Retinal pigment epithelial cell (primary cell): ENCODE data around the gene DMAC2L.
"Not testable (repeated sequence)": the region's sequence is repeated elsewhere in the genome, so short reads cannot be mapped to it uniquely, and the experiment has no call there.

Source experiments
- DNase-seq: peaks from one replicate; pipeline ENCODE4 v3.0.0-alpha.2; 2010; ENCODE audit warnings: low read depth
- H3K4me3 ChIP-seq: 2 replicates; pipeline ENCODE4 v1.5.1; 2011; ENCODE audit warnings: mild to moderate bottlenecking, low read length, control low read depth, moderate library complexity
- TF ChIP-seq, protein P1 (sequence below): conservative IDR thresholded peaks from 2 replicates; pipeline ENCODE4 v1.5.1; 2011; ENCODE audit warnings: low read depth, low read length, control low read depth, inconsistent platforms

The DMAC2L gene

DNA sequence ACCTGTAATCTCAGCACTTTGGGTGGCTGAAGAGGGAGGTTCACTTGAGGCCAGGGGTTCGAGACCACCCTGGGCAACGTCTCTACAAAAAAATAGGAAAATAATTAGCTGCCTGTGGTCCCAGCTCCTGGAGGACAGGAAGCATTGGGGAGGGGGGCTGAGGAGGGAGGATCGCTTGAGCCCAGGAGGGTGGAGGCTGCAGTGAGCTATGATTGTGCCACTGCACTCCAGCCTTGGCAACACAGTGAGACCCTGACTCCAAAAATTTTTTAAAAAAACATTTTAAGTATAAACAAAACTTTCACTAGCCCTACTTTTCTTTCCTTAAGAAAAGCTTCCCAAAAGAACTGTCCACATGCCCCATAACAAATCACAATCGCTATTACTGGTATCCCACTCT, 1.7 kb upstream of the DMAC2L start:
- TF ChIP-seq, protein P1, sequence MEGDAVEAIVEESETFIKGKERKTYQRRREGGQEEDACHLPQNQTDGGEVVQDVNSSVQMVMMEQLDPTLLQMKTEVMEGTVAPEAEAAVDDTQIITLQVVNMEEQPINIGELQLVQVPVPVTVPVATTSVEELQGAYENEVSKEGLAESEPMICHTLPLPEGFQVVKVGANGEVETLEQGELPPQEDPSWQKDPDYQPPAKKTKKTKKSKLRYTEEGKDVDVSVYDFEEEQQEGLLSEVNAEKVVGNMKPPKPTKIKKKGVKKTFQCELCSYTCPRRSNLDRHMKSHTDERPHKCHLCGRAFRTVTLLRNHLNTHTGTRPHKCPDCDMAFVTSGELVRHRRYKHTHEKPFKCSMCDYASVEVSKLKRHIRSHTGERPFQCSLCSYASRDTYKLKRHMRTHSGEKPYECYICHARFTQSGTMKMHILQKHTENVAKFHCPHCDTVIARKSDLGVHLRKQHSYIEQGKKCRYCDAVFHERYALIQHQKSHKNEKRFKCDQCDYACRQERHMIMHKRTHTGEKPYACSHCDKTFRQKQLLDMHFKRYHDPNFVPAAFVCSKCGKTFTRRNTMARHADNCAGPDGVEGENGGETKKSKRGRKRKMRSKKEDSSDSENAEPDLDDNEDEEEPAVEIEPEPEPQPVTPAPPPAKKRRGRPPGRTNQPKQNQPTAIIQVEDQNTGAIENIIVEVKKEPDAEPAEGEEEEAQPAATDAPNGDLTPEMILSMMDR = no peak

DNA sequence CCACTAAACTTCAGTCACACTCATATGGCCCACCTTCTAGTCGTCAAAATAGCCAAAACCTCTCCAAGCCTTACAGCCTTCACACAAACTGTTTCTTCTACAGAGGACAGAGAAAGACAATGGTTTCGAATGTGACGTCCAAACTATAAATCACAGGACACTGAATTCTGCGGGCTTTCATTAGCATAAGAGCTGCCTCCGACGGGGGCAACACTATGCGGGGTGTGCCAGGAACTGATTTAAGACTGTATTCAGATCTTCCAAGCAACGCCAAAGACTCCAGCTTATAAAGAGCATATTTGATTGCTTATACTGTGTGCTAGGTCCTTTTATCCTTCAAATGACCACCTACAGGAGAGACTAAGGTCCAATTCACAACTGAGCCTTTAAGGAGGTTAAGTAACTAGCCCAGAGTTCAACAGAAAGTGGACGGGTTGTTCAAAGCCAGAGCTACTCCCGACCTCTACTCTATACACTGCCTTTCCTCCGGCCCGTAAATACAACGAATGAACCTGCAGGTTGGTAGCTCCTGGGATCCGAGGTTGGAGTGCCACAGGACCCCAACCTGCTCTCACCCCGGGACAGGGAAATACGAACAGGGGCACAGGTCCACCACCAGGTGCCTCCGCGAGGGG, 670 bp upstream of the DMAC2L start:
- TF ChIP-seq, protein P1 = peak; percentile 55
- DNase-seq = no peak
- H3K4me3 ChIP-seq = peak overlapping the region; percentile 71

More for the DNA sequence above, 1.7 kb upstream of the DMAC2L start:
- no peak for DNase-seq
- H3K4me3 ChIP-seq = no peak overlapping the region

DNA sequence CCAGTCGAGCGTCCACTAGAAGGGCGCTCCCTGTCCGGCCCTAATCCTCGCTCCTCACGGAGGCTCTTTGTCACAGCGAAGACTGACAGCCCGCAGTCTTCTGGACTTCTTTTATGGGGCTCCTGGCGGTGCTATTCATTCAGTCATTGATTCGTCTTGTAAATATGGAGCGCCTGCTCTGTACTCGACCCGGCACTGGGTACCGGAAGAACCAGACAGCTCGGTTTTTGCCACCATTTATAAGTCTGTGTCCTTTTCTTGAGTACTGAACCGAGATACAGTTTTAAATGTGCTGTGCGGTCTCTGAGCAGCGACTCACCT, 570 bp downstream of the DMAC2L start:
- H3K4me3 ChIP-seq = peak overlapping the region; percentile 71
- TF ChIP-seq, protein P1 = peak; percentile 2
- no peak for DNase-seq

DNA sequence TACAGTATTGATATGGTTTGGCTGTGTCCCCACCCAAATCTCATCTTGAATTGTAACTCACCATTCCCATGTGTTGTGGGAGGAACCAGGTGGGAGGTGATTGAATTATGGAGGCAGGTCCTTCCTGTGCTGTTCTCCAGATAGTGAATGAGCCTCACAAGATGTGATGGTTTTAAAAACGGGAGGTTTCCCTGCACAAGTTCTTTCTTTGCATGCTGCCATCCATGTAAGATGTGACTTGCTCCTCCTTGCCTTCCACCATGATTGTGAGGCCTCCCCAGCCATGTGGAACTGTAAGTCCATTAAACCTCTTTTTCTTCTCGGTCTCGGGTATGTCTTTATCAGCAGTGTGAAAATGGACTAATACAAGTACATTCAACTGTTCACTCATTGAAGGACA, 2.0 kb downstream of the DMAC2L start:
- not testable (repeated sequence) for H3K4me3 ChIP-seq, DNase-seq

DNA sequence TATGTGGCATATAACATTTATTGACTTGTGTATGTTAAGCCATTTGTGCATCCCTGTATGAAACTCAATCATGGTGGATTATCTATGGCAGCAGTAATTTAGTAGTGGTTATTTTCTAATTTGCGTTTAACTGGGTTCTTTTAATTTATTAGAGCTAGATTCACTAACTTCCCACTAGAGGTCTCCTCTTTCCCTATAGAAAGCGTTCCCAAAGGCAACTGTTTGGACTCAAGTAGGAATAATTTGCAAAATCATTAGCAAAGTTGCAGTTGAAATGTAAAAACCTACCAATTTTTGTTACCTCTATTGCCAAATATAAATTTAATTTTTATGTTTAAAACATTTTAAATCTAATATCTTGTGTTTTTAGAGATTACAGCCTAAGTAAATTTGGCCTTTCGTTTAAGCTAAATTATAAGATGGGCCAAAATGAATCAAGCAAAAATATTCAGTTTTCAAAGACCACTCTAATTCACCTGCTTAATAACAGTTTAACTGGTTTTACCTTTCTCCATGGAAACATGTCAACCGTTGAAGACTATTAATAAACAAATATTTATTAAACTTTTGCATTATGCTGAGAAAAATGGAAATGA, 6.0 kb downstream of the DMAC2L start:
- no peak overlapping the region for H3K4me3 ChIP-seq
- DNase-seq = no peak
- TF ChIP-seq, protein P1 = peak; percentile 79

DNA sequence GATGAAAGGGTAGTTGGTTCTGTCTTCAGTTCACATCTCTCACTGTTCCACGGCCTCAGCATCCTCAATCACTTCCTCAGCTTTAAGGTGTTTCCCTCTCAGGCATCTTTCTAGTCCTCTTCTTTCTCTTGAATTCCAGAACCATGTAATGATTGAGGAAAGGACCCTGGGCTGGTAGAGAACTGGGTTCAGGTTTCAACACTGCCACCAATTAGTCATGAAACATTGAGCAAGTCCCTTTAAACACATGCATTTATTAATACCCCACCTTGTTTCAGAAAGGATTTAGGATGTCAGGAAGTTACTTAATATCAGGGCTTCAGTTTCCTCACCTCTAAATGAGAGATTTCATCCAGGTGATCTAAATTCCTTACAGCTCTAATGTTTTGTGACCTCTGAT, 7.2 kb downstream of the DMAC2L start:
- H3K4me3 ChIP-seq = no peak overlapping the region
- no peak for DNase-seq
- TF ChIP-seq, protein P1 = no peak

DNA sequence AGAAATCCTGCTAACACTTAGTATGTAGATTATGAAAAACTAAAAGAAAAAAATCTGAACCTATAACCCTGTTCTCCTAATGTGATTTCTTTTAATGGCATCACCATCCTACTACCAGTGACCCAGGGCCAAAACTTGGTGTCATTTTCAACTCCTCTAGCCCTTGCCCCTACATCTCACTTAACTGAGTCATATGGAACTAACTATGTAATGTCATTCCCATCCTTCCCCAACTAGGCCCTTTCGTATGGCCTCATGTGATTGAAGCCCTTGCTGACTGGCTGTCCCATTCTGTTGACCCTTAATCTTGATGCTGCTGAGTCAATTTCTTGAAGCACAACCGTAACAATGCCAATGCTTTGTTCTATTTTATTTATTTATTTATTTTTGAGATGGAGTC, 7.6 kb downstream of the DMAC2L start:
- no peak overlapping the region for H3K4me3 ChIP-seq
- no peak for DNase-seq
- TF ChIP-seq, protein P1 = no peak
